Brain microvascular endothelial cell (primary cell): Measurements from ENCODE around the gene C1QTNF8.

Experiments used
- DNase-seq: peaks from one replicate; pipeline ENCODE4 v3.0.0-alpha.2; 2020
- H3K27ac ChIP-seq: fragments of 250-450 bp; sonication (Bioruptor Pico); 2 replicates; pipeline ENCODE4 v1.5.1; 2020; ENCODE audit warnings: mild to moderate bottlenecking, moderate library complexity
- H3K27me3 ChIP-seq: fragments of 250-450 bp; sonication (Bioruptor Pico); replicated peaks from 2 replicates; pipeline ENCODE4 v1.5.1; 2020; ENCODE audit warnings: mild to moderate bottlenecking
- H3K36me3 ChIP-seq: fragments of 250-450 bp; sonication (Bioruptor Pico); replicated peaks from 2 replicates; pipeline ENCODE4 v1.5.1; 2020; ENCODE audit warnings: mild to moderate bottlenecking
- H3K4me3 ChIP-seq: 2 replicates; pipeline ENCODE4 v1.5.1; 2011; ENCODE audit warnings: low read depth, mild to moderate bottlenecking, control low read depth, low read length, moderate library complexity
- in situ Hi-C: cut with HindIII; loops from 2 replicates; pipeline ENCODE4 v1.10.0; 2017; ENCODE audit warnings: low sequenced_read_pairs, low pct_ligation_motif_present
- TF ChIP-seq, protein P1 (sequence below): IDR thresholded peaks from 2 replicates; pipeline ENCODE4 v1.5.1; 2011; ENCODE audit warnings: low read depth, mild to moderate bottlenecking, moderate library complexity, low read length, control low read depth, inconsistent platforms; ENCODE audit errors: missing control alignments

Gene C1QTNF8

DNA sequence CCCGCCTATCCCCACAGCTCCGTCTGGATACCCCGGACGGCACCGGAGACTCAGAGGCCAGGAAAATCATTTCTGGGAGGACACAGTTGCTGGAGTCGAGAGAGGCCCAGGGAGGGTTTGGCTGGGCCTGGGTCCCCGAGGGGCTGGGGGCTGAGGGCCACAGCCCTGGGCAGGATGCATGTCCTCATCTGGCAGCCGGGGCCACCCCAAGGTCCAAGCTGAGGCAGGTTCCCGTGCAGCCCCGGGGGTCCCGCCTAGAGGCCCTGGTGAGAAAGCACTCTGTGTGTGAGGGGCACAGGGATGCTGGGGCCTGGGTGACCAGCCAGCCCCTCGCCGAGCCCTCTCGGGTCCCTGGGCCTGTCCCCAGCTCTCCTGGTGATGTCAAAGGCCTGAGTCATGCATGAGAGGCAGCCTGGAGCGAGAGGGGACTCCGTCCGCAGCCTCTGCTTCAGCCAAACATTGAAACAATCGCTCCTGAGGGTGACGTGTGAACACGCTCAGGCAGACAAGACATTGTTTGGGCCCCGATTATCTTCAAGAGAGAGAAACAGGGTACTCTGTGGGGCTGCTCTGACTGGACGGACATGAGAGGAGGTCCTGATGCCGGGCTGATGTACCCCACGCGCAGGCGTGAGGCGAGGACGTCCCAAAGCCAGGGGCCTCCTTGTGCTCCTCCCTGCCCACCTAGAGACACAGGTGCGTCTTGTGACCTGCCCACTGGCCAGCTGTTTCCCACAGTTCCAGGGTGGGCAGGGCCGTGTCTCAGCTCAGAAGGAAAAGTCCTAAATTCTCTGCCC, 25.8 kb upstream of the C1QTNF8 start:
- Histone ChIP-seq H3K4me3 (no peak overlapping the region), H3K27me3 (peaks cover 3% of the 10 kb centered on the region), H3K27ac (no peak overlapping the region), H3K36me3 (no peaks in the 10 kb centered on the region)
- in situ Hi-C loops, result no loop called here
- TF ChIP-seq, protein P1, sequence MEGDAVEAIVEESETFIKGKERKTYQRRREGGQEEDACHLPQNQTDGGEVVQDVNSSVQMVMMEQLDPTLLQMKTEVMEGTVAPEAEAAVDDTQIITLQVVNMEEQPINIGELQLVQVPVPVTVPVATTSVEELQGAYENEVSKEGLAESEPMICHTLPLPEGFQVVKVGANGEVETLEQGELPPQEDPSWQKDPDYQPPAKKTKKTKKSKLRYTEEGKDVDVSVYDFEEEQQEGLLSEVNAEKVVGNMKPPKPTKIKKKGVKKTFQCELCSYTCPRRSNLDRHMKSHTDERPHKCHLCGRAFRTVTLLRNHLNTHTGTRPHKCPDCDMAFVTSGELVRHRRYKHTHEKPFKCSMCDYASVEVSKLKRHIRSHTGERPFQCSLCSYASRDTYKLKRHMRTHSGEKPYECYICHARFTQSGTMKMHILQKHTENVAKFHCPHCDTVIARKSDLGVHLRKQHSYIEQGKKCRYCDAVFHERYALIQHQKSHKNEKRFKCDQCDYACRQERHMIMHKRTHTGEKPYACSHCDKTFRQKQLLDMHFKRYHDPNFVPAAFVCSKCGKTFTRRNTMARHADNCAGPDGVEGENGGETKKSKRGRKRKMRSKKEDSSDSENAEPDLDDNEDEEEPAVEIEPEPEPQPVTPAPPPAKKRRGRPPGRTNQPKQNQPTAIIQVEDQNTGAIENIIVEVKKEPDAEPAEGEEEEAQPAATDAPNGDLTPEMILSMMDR, result no peak
- no peak for DNase-seq

DNA sequence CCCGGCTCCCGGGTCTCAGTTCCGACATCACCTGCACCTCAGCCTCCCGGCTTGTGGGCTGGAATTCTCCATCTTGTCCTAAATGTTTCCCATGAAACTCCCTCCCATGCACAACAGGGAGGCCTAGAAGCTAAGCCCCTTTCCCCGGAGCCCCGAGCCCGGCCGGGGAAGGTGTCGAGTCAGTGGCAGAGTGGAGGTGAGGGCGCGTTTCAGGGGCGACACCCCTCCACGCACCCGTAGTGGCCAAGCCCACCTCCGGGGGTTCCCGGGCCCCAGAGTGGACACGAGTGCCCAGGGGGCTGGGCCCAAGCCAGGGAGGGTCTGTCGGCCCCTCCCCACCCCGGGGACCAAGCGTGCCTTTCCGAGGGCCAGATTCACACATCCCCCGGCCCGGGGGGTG, 25.0 kb upstream of the C1QTNF8 start:
- no peak for DNase-seq
- Histone ChIP-seq H3K27me3 (peaks cover 3% of the 10 kb centered on the region), H3K4me3 (no peak overlapping the region), H3K36me3 (no peaks in the 10 kb centered on the region), H3K27ac (no peak overlapping the region)
- TF ChIP-seq, protein P1, result no peak
- in situ Hi-C loops, result no loop called here

DNA sequence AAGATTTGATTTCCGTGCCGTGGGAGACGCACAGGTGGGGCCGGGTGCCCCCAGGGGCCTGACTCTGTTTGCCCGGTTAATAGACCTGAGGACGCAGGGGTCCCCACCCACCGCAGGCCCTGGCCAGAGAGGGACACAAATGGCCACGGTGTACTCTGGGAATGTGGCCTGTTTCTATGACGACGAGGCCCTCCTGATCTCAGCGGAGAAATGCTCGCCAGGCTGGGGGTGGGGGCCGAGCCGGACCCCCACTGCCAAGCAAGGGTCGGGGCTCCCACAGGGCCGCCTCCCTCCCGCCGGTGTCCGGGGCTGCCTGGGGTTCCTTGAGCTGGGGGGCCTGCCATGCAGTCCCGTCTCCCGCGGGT, 24.5 kb upstream of the C1QTNF8 start:
- H3K36me3 ChIP-seq, result no peaks in the 10 kb centered on the region
- no peak overlapping the region for H3K27ac ChIP-seq
- in situ Hi-C loops, result no loop called here
- H3K4me3 ChIP-seq, result no peak overlapping the region
- DNase-seq, result no peak
- TF ChIP-seq, protein P1, result no peak
- H3K27me3 ChIP-seq, result peaks cover 3% of the 10 kb centered on the region

DNA sequence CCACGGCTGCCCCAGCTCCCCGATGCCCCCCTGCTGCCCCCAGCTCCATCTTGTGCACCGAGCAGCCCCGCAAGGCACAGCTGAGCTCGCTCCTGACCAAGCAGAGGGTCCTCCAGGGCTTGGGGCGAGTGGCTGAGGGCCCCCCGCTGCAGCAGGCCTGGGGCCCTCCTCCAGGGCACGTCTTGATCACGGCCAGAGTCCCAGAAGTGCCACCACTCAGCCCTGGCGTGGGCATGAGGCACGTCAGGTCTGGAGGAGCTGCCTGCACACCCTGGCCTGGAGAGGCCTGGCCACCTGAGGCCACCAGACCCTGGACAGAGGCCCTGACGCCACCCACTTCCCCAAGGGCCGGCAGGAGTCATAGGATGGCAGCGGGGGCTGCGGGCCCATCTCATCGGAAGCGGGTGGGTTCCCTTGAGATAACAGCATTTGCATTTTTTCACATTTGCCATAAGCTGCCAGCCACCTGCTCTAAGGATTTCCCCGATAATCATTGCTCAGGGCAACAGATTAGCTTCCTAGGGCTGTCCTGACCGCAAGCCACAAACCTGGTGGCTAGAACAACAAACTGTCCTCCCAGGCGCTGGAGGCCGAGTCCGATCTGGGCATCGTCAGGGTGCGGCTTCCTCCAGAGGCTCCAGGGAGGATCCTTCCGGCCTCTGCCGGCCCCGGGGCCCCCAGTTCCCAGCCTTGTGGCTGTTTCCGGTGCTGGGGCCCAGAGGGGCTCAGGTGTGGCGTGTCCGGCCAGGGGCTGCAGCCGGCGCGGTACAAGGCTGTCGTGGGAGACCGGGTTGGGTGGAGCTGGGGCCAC, 23.9 kb upstream of the C1QTNF8 start:
- in situ Hi-C loops, result no loop called here
- Histone ChIP-seq H3K4me3 (no peak overlapping the region), H3K27ac (no peak overlapping the region), H3K36me3 (no peaks in the 10 kb centered on the region), H3K27me3 (peaks cover 3% of the 10 kb centered on the region)
- TF ChIP-seq, protein P1, result no peak
- DNase-seq, result no peak

DNA sequence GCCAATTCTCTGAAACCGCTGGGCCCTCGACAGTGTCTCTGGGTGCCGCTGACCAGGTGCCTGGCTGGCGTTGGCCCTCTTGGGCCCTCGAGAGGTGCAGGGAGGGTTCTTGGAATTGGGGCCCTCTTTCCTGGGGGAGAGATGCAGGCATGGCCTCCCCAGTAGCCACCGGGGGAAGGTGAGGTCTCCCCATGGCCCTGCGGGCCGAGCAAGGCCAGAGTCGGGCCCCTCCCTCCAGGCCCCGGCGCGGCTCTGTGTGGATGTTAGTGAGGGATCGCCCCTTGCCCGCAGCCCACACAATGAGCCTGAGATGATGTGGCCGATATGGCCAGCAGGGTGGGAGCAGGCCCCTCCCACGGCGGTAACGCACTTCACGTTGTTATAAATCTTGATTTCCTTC, 23.1 kb upstream of the C1QTNF8 start:
- Histone ChIP-seq H3K36me3 (no peaks in the 10 kb centered on the region), H3K4me3 (no peak overlapping the region), H3K27ac (no peak overlapping the region), H3K27me3 (peaks cover 3% of the 10 kb centered on the region)
- in situ Hi-C loops, result no loop called here
- TF ChIP-seq, protein P1, result no peak
- no peak for DNase-seq
